GM12864 (cell line): ENCODE data around the gene LSM14A.
"Not testable (repeated sequence)": the region's sequence is repeated elsewhere in the genome, so short reads cannot be mapped to it uniquely, and the experiment has no call there.

Experiments
- DNase-seq: peaks from one replicate; pipeline ENCODE4 v3.0.0-alpha.2; 2011; ENCODE audit warnings: low read depth
- H3K4me3 ChIP-seq: 2 replicates; pipeline ENCODE4 v1.5.1; 2011; ENCODE audit warnings: mild to moderate bottlenecking, low read depth, low read length, control low read depth
- TF ChIP-seq, protein P1 (sequence below): IDR thresholded peaks from 2 replicates; pipeline ENCODE4 v1.5.1; 2011; ENCODE audit warnings: low read depth, mild to moderate bottlenecking, moderate library complexity, low read length, control low read depth, inconsistent platforms; ENCODE audit errors: missing control alignments

The LSM14A gene

DNA sequence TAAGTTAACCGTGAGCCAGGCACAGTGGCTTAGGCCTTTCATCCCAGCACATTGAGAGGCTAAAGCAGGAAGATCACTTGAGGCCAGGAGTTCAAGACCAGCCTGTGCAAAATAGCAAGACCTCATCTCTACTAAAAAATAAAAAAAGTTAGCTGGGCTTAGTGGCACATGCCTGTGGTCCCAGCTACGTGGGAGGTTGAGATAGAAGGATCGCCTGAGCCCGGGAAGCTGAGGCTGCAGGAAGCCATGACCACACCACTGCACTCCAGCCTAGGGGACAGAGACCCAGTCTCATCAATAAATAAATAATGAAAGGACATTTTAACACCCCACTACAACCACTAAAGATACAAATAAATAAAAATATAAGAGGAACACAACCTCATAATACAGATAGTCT lies 21.6 kb downstream of the LSM14A start:
- no peak overlapping the region for H3K4me3 ChIP-seq
- DNase-seq: no peak
- TF ChIP-seq, protein P1, sequence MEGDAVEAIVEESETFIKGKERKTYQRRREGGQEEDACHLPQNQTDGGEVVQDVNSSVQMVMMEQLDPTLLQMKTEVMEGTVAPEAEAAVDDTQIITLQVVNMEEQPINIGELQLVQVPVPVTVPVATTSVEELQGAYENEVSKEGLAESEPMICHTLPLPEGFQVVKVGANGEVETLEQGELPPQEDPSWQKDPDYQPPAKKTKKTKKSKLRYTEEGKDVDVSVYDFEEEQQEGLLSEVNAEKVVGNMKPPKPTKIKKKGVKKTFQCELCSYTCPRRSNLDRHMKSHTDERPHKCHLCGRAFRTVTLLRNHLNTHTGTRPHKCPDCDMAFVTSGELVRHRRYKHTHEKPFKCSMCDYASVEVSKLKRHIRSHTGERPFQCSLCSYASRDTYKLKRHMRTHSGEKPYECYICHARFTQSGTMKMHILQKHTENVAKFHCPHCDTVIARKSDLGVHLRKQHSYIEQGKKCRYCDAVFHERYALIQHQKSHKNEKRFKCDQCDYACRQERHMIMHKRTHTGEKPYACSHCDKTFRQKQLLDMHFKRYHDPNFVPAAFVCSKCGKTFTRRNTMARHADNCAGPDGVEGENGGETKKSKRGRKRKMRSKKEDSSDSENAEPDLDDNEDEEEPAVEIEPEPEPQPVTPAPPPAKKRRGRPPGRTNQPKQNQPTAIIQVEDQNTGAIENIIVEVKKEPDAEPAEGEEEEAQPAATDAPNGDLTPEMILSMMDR: no peak

DNA sequence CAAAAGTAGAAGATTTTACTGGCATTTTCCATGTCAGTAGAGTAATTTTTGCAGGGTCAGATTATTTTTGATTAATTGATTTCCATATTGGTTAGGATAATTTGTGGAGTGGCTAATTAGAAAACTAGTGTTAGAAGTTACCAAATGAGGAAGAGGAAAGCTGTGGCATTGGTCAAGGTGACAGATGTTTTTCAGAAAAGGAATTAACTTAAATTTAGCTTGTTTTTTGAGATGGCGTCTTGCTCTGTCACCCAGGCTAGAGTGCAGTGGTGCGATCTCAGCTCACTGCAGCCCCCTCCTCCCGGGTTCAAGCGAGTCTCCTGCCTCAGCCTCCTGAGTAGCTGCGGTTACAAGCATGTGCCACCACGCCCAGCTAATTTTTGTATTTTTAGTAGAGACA lies 28.8 kb downstream of the LSM14A start:
- no peak for DNase-seq
- H3K4me3 ChIP-seq: no peak overlapping the region
- TF ChIP-seq, protein P1: no peak

DNA sequence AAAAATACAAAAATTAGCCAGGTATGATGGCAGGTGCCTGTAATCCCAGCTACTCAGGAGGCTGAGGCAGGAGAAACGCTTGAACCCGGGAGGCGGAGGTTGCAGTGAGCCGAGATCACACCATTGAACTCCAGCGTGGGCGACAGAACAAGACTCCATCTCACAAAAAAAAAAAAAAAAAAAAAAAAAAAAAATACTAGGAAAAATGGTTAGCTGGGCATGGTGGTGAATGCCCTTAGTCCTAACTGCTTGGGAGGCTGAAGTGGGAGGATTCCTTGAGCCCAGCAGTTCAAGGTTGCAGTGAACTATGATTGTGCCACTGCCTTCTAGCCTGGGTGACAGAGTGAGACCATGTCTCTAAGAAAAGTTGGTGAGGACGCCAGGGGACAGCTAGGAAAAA lies 33.0 kb downstream of the LSM14A start:
- not testable (repeated sequence) for H3K4me3 ChIP-seq, DNase-seq

DNA sequence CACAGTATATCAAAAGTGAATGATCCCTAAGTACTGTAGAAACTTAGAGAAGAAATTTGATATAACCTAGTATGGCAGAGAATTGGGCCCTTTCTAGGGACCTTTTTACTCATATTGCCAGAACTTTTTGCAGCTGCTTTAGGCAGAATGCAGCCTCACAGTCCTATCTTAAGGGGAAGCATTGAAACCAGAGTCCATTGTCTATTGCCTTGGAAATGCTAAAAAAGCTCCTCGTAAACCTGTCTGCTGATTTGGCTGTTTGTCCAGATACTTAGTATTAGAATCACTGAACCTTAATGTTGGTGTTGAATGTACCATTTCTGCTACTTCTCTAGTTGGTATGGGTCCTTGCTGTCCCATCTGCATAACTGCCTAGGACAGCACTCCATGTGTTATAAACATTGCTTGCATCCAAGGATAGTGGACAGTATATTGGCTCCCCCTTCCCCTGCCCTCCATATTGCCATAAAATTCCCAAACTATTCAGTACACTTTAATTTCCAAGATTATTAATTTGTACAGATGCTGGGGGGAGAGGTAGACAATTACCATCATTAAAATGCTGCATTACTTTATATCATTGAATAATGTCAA lies 36.1 kb downstream of the LSM14A start:
- no peak overlapping the region for H3K4me3 ChIP-seq
- no peak for DNase-seq
- TF ChIP-seq, protein P1: no peak

DNA sequence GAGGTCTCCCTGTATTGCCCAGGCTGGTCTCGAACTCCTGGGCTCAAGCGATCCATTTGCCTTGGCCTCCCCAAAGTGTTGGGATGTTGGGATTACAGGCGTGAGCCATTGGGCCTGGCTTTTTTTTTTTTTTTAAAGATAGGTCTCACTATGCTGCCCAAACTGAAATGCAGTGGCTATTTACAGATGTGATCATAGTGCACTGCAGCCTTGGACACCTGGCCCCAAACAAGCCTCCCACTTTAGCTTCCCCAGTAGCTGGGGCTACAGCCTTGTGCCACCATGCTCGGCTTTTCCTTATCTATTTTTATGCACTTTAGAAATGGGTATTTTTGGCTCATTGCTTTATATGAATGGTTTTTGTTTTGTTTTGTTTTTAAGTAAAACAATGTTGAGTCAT lies 37.4 kb downstream of the LSM14A start:
- no peak overlapping the region for H3K4me3 ChIP-seq
- no peak for DNase-seq
- TF ChIP-seq, protein P1: no peak

DNA sequence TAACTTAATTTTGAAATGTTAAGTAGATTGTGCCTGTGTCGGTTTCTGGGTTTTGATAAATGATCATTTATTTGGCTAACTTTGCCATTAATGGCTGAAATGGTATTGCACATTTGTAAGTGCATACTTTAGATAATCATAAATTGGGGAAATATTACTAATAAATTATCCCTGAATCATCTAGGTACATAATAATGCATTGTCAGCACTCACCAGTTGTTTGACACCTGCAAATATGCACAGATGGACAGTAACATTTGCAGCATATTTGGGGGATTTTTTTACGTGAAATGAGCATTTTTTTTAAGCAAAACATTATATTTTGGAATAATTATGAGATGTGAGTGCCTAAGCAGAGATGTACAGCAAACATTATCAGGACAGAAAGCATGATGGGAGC lies 41.0 kb downstream of the LSM14A start:
- H3K4me3 ChIP-seq: no peak overlapping the region
- TF ChIP-seq, protein P1: no peak
- no peak for DNase-seq

DNA sequence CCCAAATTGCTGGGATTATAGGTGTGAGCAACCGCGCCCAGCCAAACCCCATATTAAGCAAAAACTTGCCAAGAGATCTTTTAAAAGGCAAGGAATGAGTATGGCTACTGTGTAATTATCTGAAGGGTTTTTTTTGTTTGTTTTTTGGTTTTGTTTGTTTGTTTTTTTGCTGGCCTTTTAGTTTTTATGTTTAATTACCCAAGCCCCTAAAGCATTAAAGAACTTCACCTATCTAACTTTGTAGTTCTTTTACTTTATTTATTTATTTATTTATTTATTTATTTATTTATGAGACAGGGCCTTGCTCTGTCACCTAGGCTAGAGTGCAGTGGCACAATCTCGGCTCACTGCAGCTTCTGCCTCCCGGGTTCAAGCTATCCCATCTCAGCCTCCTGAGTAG lies 41.7 kb downstream of the LSM14A start:
- no peak overlapping the region for H3K4me3 ChIP-seq
- TF ChIP-seq, protein P1: no peak
- no peak for DNase-seq
